TTC549 (cell line): ENCODE measurements around the gene SERPINB1.
"Not testable (repeated sequence)": the region's sequence is repeated elsewhere in the genome, so short reads cannot be mapped to it uniquely, and the experiment has no call there.

Source experiments
- FAIRE-seq: peaks from 2 replicates; lab custom pipeline; 2012; peaks lifted over from hg19 to GRCh38; lab: Jason Lieb, UNC

SERPINB1 gene

GRCh38 chr6:2865694-2866151 lies 24.1 kb upstream of the SERPINB1 start:
- no peak for FAIRE-seq

- FAIRE-seq = no peak
Measured at GRCh38 chr6:2865270-2865669, 23.6 kb upstream of the SERPINB1 start.

- FAIRE-seq = no peak
Measured at GRCh38 chr6:2863901-2864300, 22.2 kb upstream of the SERPINB1 start.

- FAIRE-seq = no peak
Measured at GRCh38 chr6:2862712-2863181, 21.1 kb upstream of the SERPINB1 start.

GRCh38 chr6:2861822-2862164 lies 20.1 kb upstream of the SERPINB1 start:
- FAIRE-seq = no peak

- FAIRE-seq = no peak
Measured at GRCh38 chr6:2861060-2861821, 19.6 kb upstream of the SERPINB1 start.

GRCh38 chr6:2860706-2861059 lies 19.0 kb upstream of the SERPINB1 start:
- FAIRE-seq = not testable (repeated sequence)

- FAIRE-seq = not testable (repeated sequence)
Measured at GRCh38 chr6:2859798-2860705, 18.4 kb upstream of the SERPINB1 start.

GRCh38 chr6:2859185-2859700 lies 17.6 kb upstream of the SERPINB1 start:
- no peak for FAIRE-seq

GRCh38 chr6:2857580-2858337 lies 16.1 kb upstream of the SERPINB1 start:
- no peak for FAIRE-seq

- FAIRE-seq = no peak
Measured at GRCh38 chr6:2857185-2857579, 15.5 kb upstream of the SERPINB1 start.

GRCh38 chr6:2855061-2855519 lies 13.4 kb upstream of the SERPINB1 start:
- no peak for FAIRE-seq

- FAIRE-seq = no peak
Measured at GRCh38 chr6:2854396-2854982, 12.8 kb upstream of the SERPINB1 start.

GRCh38 chr6:2853769-2854395 lies 12.2 kb upstream of the SERPINB1 start:
- no peak for FAIRE-seq

GRCh38 chr6:2853378-2853768 lies 11.7 kb upstream of the SERPINB1 start:
- FAIRE-seq = not testable (repeated sequence)

- FAIRE-seq = no peak
Measured at GRCh38 chr6:2852921-2853322, 11.3 kb upstream of the SERPINB1 start.

- FAIRE-seq = no peak
Measured at GRCh38 chr6:2852514-2852855, 10.8 kb upstream of the SERPINB1 start.

GRCh38 chr6:2851727-2852513 lies 10.3 kb upstream of the SERPINB1 start:
- FAIRE-seq = no peak

GRCh38 chr6:2850538-2851113 lies 9.0 kb upstream of the SERPINB1 start:
- FAIRE-seq = no peak

GRCh38 chr6:2848851-2849250 lies 7.2 kb upstream of the SERPINB1 start:
- no peak for FAIRE-seq
